Measurements from ENCODE around the gene ATP6V1G1. TPM values are rescaled to one million over a fixed set of nuclear protein-coding genes. Genes with fewer than 3 reads are reported as not detected.

ATP6V1G1 gene
- total RNA-seq, 1 experiment from 2014 or later, result 119 TPM

GRCh38 chr9:114571391-114571790, 16.2 kb upstream of the ATP6V1G1 start:
- no peak overlapping the region for H4K8ac ChIP-seq (replicated peaks; ENCODE audit: insufficient read length, low read depth, low read length)
- H2BK5ac ChIP-seq (ENCODE audit: insufficient read length, low read length), result no peak overlapping the region
- H2BK120ac ChIP-seq (ENCODE audit: low read depth, low read length, poor library complexity, severe bottlenecking), result no peak overlapping the region
- Mint-ChIP-seq H3K4me1 (0 out of 4 replicates have a peak, but pooled peaks cover 0 to 4% of the 10 kb centered on the region in 2 experiments), H3K4me3 (no peak overlapping the region), H3K36me3 (ENCODE audit: insufficient read depth in 1 of 3, low read depth in 3 of 3) (no peaks in the 10 kb centered on the region), H3K27me3 (ENCODE audit: low read depth) (peaks cover 2% of the 10 kb centered on the region; the same call in 1 of the 2 replicates), H3K9me3 (no peaks in the 10 kb centered on the region), H3K27ac (no peak overlapping the region)
- H3K27me3 ChIP-seq (ENCODE audit: insufficient read depth, low read length), result no peaks in the 10 kb centered on the region
- H4K91ac ChIP-seq (ENCODE audit: insufficient read length, low read depth, low read length), result no peak overlapping the region
- H3K14ac ChIP-seq (ENCODE audit: insufficient read depth, low read length), result no peak overlapping the region
- no peak overlapping the region for H3T11ph ChIP-seq (ENCODE audit: low read length)
- H3K79me1 ChIP-seq (ENCODE audit: insufficient read depth, low read depth, low read length, poor library complexity, severe bottlenecking), result no peaks in the 10 kb centered on the region
- H3K27ac ChIP-seq (ENCODE audit: insufficient read length, low read depth, low read length), result no peak overlapping the region
- H3K23me2 ChIP-seq (ENCODE audit: insufficient read length, low read depth, low read length, poor library complexity, severe bottlenecking), result no peaks in the 10 kb centered on the region
- H2BK12ac ChIP-seq (ENCODE audit: insufficient read length, low read depth, low read length), result no peak overlapping the region
- H4K20me1 ChIP-seq (ENCODE audit: control insufficient read depth, insufficient read depth, insufficient read length), result no peaks in the 10 kb centered on the region
- H3K79me2 ChIP-seq (ENCODE audit: insufficient read depth, low read length), result no peaks in the 10 kb centered on the region
- H3K4ac ChIP-seq (ENCODE audit: low read depth, low read length), result no peak overlapping the region
- H3K56ac ChIP-seq (ENCODE audit: insufficient read length, low read depth, low read length), result no peak overlapping the region
- TF ChIP-seq CTCF (conservative IDR thresholded peaks at IDR 0.05), result no peak
- no peak overlapping the region for H2AK5ac ChIP-seq (ENCODE audit: insufficient read length, low read length)
- no peak overlapping the region for H2AFZ ChIP-seq (ENCODE audit: low read length)
- no peaks in the 10 kb centered on the region for H3K9me3 ChIP-seq (ENCODE audit: control insufficient read depth, low read depth, low read length)
- H3K23ac ChIP-seq (ENCODE audit: insufficient read length, low read depth, low read length), result no peak overlapping the region
- no peak overlapping the region for H2BK20ac ChIP-seq (ENCODE audit: low read depth, low read length, poor library complexity, severe bottlenecking)
- H3K4me1 ChIP-seq (ENCODE audit: insufficient read depth, low read length), result no peaks in the 10 kb centered on the region
- DNase-seq, result no peak
- no peak overlapping the region for H3K4me2 ChIP-seq (ENCODE audit: insufficient read depth, insufficient read length, low read length)
- no peak overlapping the region for H4K5ac ChIP-seq (ENCODE audit: insufficient read length, low read depth, low read length)
- no CpG with 5 or more reads among the region's 3 CpGs for WGBS (ENCODE audit: extremely low coverage, insufficient read length, low lambda C conversion rate)
- H3K9ac ChIP-seq (ENCODE audit: extremely low read depth, insufficient read length, low read length), result no peak overlapping the region
- no peak overlapping the region for H2BK15ac ChIP-seq (ENCODE audit: low read depth, low read length)
- H3K18ac ChIP-seq (ENCODE audit: insufficient read length, low read depth, low read length), result no peak overlapping the region
